ENCODE results near the gene BPIFB3. TPM values are rescaled to one million over a fixed set of nuclear protein-coding genes. Genes with fewer than 3 reads are reported as not detected.

Gene BPIFB3
- total and polyA plus RNA-seq, 2 experiments from 2014 or later, result not detected

DNA sequence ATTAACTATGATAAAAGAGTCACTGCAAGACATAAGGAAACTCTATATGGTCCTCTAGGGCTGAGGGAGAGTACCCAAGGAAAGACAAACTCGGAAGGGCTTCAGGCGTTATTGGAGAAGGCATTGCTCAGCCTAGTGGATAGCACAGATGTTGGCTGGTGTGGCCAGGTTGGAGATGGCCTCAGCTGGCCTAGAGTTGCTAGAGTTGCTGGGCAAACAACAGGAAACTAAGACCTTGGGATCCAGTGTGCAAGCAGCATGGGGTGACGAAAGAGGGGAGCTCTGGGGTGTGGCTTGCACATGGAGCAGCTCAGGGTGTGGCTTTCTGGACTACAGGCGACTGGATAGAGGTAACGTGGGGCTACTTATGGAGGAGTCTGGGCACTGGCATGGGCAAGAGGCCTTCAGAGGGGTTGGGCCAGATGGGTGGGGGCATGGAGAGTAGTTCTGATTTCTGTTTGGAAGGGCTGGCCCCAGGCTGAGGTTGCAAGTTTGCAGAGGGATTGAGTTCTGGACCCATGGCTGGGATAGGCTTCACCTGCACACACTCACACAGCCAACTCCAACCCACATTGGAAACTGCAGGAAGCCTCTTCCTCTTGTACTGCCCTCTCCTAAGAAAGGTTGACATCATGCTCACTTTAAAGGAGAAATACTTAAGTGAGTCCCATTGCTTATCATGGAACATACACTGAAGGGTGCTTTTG, 27.5 kb upstream of the BPIFB3 start:
- TF ChIP-seq, protein P1, sequence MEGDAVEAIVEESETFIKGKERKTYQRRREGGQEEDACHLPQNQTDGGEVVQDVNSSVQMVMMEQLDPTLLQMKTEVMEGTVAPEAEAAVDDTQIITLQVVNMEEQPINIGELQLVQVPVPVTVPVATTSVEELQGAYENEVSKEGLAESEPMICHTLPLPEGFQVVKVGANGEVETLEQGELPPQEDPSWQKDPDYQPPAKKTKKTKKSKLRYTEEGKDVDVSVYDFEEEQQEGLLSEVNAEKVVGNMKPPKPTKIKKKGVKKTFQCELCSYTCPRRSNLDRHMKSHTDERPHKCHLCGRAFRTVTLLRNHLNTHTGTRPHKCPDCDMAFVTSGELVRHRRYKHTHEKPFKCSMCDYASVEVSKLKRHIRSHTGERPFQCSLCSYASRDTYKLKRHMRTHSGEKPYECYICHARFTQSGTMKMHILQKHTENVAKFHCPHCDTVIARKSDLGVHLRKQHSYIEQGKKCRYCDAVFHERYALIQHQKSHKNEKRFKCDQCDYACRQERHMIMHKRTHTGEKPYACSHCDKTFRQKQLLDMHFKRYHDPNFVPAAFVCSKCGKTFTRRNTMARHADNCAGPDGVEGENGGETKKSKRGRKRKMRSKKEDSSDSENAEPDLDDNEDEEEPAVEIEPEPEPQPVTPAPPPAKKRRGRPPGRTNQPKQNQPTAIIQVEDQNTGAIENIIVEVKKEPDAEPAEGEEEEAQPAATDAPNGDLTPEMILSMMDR (IDR thresholded peaks at IDR 0.05; ENCODE audit: poor library complexity), result no peak
- TF ChIP-seq EZH2 (IDR thresholded peaks at IDR 0.05; ENCODE audit: borderline replicate concordance), result no peak
- TF ChIP-seq EZH2phosphoT487 (IDR thresholded peaks at IDR 0.05; ENCODE audit: low read depth, severe bottlenecking, unreplicated experiment), result no peak
- Histone ChIP-seq H3K4me2 (no peak overlapping the region), H3K79me2 (no peaks in the 10 kb centered on the region), H3K9me3 (ENCODE audit: low read depth) (no peaks in the 10 kb centered on the region), H2AFZ (no peak overlapping the region), H3K4me1 (ENCODE audit: insufficient read depth) (no peaks in the 10 kb centered on the region), H3K9me2 (replicated peaks; ENCODE audit: insufficient read depth) (no peaks in the 10 kb centered on the region), H3K27me3 (peaks cover 22% of the 10 kb centered on the region), H3K36me3 (replicated peaks; ENCODE audit: insufficient read depth, low read depth) (no peaks in the 10 kb centered on the region), H3K27ac (no peak overlapping the region), H4K20me1 (ENCODE audit: insufficient read depth, poor library complexity, severe bottlenecking) (no peaks in the 10 kb centered on the region), H3K4me3 (no peak overlapping the region)
- WGBS (ENCODE audit: low lambda C conversion rate, missing lambda C conversion rate), result 85% methylated on average over 5 of the region's 5 CpGs
- DNase-seq (ENCODE audit: low spot score), result no peak

DNA sequence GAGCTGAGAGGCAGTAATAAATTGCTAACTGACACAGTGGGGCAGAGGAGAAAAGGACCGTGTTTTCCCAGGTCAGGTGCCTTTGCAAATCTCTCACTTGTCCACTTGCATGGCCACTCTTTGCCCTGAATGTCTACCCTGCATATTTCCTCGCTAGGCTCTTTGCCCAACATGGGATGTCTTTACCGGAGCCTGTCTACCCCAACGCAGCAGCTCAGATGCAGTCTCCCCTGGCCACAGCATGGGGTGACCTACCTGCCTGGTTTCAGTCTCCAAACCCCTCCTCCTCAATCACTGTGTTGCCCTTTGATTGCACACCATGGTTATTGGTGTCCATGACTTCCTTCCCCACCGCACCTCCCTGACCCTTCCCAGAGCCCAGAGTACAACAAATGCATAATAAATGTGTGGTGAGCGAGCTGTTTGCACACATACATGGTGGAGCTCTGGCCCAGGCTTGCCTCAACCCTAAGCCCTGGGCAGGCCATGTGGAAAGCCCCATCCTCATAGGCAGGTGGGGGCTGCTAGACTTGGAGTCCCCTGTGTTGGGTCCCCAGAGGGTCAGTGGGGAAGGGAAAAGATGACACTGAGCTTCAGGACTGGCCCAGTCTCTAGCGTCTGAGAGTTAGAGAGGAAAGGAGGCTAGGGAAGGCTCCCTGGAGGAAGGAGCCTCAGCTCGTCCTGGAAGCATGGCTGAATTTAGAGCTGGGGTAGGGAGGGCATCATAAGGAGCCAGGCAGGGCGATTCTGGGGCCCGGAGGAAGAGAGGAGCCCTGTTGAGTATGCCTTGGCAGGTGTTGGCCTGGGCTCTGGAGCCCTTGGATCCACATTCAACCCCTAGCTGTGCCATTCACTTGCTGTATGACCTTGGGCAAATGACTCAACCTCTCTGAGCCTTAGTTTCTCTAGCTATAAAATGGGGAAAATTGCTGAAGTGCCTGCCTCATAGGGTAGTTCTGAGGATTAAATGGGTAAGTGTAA, 26.6 kb upstream of the BPIFB3 start:
- H3K4me2 ChIP-seq, result no peak overlapping the region
- no peaks in the 10 kb centered on the region for H3K36me3 ChIP-seq (replicated peaks; ENCODE audit: insufficient read depth, low read depth)
- H3K4me3 ChIP-seq, result no peak overlapping the region
- TF ChIP-seq EZH2phosphoT487 (IDR thresholded peaks at IDR 0.05; ENCODE audit: low read depth, severe bottlenecking, unreplicated experiment), result no peak
- TF ChIP-seq EZH2 (IDR thresholded peaks at IDR 0.05; ENCODE audit: borderline replicate concordance), result no peak
- TF ChIP-seq, protein P1 (IDR thresholded peaks at IDR 0.05; ENCODE audit: poor library complexity), result no peak
- H3K9me2 ChIP-seq (replicated peaks; ENCODE audit: insufficient read depth), result no peaks in the 10 kb centered on the region
- no peaks in the 10 kb centered on the region for H3K79me2 ChIP-seq
- no peaks in the 10 kb centered on the region for H3K4me1 ChIP-seq (ENCODE audit: insufficient read depth)
- DNase-seq (ENCODE audit: low spot score), result no peak
- WGBS (ENCODE audit: low lambda C conversion rate, missing lambda C conversion rate), result 80% methylated on average over 10 of the region's 10 CpGs
- peaks cover 18% of the 10 kb centered on the region for H3K27me3 ChIP-seq
- no peaks in the 10 kb centered on the region for H4K20me1 ChIP-seq (ENCODE audit: insufficient read depth, poor library complexity, severe bottlenecking)
- no peaks in the 10 kb centered on the region for H3K9me3 ChIP-seq (ENCODE audit: low read depth)
- no peak overlapping the region for H3K27ac ChIP-seq
- H2AFZ ChIP-seq, result no peak overlapping the region

DNA sequence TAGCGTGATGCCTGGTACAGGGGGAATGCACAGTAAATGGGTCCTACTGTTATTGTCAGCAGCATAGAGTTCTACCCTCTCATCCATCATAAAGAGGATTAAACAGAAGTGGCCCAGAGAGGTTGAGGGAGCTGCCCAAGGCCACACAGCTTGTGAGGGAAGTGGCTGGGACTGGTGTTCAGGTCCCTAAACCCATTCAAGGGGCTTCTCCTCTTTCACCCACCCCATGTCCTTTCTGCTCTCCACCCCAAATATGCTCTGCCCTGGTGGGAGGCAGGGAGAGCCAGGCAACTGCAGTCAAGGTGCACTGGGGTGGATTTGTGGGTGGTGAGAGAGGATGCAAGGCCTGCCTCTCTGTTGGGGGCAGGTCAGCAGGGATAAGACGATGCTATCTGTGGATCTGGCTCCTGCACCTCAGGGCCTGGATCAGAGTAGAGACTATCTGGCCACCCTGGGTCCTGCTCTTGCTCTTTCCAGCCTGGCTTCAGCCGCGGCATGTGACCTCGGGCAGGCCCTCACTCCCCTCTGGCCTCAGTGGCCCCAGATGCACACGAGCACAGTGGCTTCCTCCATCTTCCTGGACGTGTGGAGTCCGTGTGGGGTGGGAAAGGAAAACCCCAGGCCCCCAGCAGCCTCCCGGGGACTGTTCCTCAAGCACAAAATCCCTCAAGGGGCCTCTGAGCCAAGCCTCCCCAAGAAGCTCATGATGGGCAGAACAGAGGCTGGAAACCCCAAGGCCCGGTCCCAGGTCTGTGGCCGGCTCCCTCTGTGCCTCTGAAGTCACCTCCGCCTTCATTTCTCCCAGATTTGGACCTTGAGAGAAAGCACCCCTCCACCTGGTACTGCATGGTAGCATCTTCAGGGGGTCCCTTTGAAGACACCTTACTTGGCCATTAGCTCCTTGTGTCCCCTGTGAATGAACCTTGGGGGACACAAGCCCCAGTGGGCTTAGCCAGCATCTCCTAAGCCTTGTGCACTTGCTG, 25.6 kb upstream of the BPIFB3 start:
- Histone ChIP-seq H4K20me1 (ENCODE audit: insufficient read depth, poor library complexity, severe bottlenecking) (no peaks in the 10 kb centered on the region), H3K4me2 (no peak overlapping the region), H3K4me1 (ENCODE audit: insufficient read depth) (no peaks in the 10 kb centered on the region), H2AFZ (no peak overlapping the region), H3K9me2 (replicated peaks; ENCODE audit: insufficient read depth) (no peaks in the 10 kb centered on the region), H3K79me2 (no peaks in the 10 kb centered on the region), H3K27ac (no peak overlapping the region), H3K9me3 (ENCODE audit: low read depth) (no peaks in the 10 kb centered on the region), H3K27me3 (peaks cover 16% of the 10 kb centered on the region), H3K4me3 (no peak overlapping the region), H3K36me3 (replicated peaks; ENCODE audit: insufficient read depth, low read depth) (no peaks in the 10 kb centered on the region)
- 76% methylated on average over 12 of the region's 12 CpGs for WGBS (ENCODE audit: low lambda C conversion rate, missing lambda C conversion rate)
- no peak for DNase-seq (ENCODE audit: low spot score)
- TF ChIP-seq EZH2phosphoT487 (IDR thresholded peaks at IDR 0.05; ENCODE audit: low read depth, severe bottlenecking, unreplicated experiment) (no peak), EZH2 (IDR thresholded peaks at IDR 0.05; ENCODE audit: borderline replicate concordance) (no peak)
- TF ChIP-seq, protein P1 (IDR thresholded peaks at IDR 0.05; ENCODE audit: poor library complexity), result no peak
